OCI-M2 (cell line): ENCODE results near the gene GUCY1A1.
A peak's percentile ranks its signal among the peaks of the same experiment; 100 is the strongest.

ENCODE experiments used
- DNase-seq: peaks from one replicate; lab custom pipeline; 2025; ENCODE audit not compliant: unreplicated experiment; lab: John Stamatoyannopoulos, UW

The GUCY1A1 gene

GRCh38 chr4:155734951-155735350, 68.3 kb downstream of the GUCY1A1 start:
- no peak for DNase-seq

DNA sequence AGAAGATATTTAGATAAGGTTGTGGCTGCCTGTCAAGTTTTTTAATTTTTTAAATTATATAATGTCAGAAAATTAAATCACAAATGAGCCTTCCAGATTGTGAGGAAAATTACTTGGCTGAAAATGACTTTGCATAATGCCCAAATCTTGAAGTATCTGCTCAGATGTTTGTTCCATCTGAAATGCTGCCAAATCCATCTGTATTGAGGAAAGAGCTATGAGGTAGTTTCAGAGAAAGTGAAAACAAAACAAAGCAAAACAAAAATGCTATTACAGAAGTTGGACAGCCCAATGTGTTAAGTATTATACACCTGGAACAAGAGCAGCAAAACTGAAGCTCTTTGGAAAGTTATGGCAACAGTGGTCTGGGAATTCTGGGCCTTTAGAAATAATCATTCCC, 68.8 kb downstream of the GUCY1A1 start:
- no peak for DNase-seq

- no peak for DNase-seq
These were observed 71.9 kb downstream of the GUCY1A1 start for GRCh38 chr4:155738548-155738947.

- DNase-seq = no peak
These were observed 74.9 kb downstream of the GUCY1A1 start for GRCh38 chr4:155741546-155741945.

- no peak for DNase-seq
These were observed 75.8 kb downstream of the GUCY1A1 start for GRCh38 chr4:155742310-155743015.

DNA sequence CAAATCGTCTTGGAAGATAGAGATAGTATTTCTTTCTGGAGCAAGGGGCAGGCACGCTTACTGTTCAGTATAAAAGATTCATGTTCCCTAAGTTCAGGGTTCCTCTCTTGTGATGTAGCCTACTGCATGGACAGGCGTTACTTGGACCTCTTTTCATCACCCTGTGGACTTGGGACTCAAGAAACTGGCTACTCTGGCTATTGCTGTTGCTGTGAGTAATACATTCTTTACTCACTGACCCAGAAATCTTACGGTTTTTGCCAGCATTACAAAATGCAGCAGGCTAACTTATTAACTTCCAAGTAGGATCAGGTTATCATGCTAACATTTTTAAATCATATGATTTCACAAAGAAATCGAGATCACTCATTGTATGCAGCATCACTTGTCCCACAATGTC, 79.3 kb downstream of the GUCY1A1 start:
- DNase-seq = no peak

DNA sequence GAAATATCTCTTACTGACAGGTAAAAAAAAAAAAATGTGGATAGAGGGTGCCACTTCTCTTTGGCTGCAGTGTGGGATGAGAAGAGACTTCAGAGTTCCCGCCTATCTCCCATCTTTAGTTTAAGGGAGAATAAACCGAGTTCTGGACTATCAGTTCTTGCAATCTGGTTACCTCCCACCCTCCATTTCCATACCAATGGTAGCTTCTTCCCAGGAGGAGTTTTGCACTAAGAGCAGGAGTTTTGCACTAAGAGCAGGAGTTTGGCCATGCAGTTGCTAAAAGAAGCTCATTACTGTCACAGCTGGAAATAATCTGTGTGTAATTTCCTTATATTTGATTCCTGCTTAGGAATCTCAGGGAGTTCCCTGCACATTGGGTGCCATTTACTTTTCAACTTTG, 81.4 kb downstream of the GUCY1A1 start:
- no peak for DNase-seq

DNA sequence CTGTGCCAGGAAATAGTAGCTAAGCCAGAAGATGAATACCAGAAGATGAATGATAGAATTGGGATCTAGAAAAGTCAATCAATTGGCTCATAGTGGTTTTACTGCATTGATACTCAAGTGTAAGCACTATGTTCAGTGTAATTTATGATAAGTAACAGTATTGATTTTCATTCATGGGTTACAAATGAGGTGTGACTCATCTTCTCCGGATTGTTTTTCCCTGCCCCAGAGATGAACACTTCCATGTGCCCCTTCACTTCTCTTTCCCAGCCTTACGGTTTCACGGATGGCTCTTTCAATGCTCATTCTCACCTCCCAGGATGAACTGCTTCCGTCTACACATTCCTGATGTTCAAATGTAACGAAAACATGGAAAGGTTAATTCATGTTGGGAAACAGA, 82.4 kb downstream of the GUCY1A1 start:
- no peak for DNase-seq

GRCh38 chr4:155751569-155751968, 84.9 kb downstream of the GUCY1A1 start:
- DNase-seq = no peak

- no peak for DNase-seq
These were observed 91.2 kb downstream of the GUCY1A1 start for GRCh38 chr4:155757745-155758265.

GRCh38 chr4:155758481-155759371, 92.1 kb downstream of the GUCY1A1 start, which contains the start of gene GUCY1B1:
Gene GUCY1B1, plus strand, starts transcription at chr4:155759021. Its CDS starts 120 bp downstream, at chr4:155759141.
- DNase-seq = peak; percentile 51

DNA sequence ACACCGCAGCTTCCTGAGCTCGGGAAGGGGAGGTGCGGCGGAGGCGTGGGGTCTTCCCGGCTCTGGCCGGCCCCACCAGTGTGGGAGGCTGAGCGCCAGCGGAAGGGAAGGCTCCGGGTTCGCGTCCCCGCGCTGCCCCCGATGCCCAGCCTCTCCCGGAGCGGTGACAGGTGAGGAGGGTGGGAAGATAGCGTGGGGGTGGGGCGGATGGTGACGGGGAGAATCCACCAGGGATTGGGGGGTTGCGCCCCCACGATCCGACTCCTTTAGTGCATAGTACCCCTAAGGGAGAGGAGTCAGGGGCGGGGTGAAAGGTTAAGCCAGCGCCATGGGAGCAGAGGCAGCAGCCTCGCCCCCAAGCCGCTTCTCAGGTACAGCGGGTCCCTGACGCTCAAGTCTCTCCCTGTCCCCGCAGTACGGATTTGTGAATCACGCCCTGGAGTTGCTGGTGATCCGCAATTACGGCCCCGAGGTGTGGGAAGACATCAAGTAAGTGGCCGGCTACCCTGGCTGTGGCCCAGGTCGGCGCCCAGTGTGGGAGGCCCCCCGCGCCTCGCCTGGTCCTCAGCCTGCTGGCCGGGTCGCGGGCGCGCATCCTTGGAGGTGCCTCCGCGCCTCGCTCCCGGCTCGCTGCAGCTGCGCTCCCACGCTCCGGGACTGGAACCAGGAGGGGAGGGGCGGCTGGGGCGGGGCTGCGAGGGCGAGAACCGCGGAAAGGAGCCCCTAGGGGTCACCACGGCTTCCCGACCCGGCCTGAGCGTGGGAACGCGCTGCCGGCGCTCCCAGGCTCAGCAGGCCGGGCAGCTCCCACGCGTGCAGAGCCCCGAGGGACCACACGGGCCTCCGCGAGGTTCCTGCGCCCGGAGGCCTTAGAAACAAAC, 93.0 kb downstream of the GUCY1A1 start:
- no peak for DNase-seq

DNA sequence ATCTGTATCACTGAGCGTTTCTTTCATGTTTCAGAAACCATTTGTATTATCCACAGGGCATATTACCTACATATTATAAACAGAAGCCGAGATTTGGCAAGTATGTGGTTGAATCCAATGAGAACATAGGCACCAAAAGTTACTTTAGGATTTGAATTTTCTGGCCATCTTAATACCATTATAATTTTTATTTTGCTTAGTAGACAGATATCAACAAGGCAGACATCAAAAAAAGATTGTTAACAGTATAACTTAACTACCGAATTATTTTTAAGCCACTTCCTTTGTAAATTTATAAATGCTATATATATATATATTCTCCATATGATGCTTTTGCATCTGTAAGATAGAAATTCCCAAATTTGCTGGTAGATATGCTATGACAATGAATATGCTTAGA, 94.4 kb downstream of the GUCY1A1 start:
- DNase-seq = no peak

- no peak for DNase-seq
These were observed 95.3 kb downstream of the GUCY1A1 start for GRCh38 chr4:155761916-155762315.

GRCh38 chr4:155762334-155762733, 95.7 kb downstream of the GUCY1A1 start:
- DNase-seq = no peak

DNA sequence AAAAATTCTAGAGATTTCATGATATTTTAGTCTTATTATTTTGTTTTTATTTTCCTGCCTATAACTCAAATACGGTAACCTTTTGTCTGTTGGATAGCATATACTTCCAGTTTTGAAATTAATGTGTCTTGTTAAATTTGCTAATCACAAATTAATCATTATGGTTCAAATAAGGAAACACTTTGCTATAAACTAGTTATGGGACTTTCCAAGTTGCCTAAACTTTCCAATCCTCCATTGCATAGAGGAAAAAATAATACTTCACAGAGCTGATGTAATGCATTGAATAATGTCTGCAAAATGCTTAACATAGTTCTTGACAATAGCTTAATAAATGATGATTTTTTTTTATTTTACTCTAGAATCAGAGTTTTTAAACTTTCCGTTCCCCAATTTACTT, 96.9 kb downstream of the GUCY1A1 start:
- DNase-seq = no peak

GRCh38 chr4:155765149-155765548, 98.5 kb downstream of the GUCY1A1 start:
- DNase-seq = no peak

- DNase-seq = no peak
These were observed 100.0 kb downstream of the GUCY1A1 start for GRCh38 chr4:155766622-155767021.

DNA sequence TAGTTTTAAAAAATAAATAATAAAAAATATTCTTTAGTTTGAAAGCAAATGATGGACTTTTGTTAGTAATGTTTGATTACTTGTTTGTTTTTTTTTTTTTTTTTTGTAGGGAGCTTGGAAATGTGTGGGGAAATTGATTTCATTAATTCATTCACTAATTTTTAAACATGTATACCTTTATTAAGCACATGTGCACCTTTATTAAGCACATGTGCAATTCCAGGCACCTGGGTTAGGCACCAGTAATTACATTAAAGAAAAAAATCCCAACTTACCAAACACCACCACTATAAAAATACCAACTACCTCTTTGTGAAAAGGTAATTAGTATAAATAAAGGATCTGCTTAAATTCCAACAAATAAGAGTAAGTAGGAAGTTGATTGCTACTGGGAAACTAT, 101.7 kb downstream of the GUCY1A1 start:
- DNase-seq = no peak

- DNase-seq = no peak
These were observed 102.4 kb downstream of the GUCY1A1 start for GRCh38 chr4:155769090-155769489.
